Activated CD4-positive, alpha-beta T cell treated with anti-CD3 and anti-CD28 coated beads for 1 hour (primary cell): ENCODE data around the gene DNAJC21.
A peak's percentile ranks its signal among the peaks of the same experiment; 100 is the strongest.
"Not testable (repeated sequence)": the region's sequence is repeated elsewhere in the genome, so short reads cannot be mapped to it uniquely, and the experiment has no call there.

Source experiments
- DNase-seq: peaks from one replicate; pipeline ENCODE4 v3.0.0-alpha.2; 2020

Gene DNAJC21

GRCh38 chr5:34929134-34929719 is at the start of gene DNAJC21:
Gene DNAJC21, plus strand, starts transcription at chr5:34929559. Its CDS starts 261 bp downstream, at chr5:34929820.
- DNase-seq, result peak; percentile 96

DNA sequence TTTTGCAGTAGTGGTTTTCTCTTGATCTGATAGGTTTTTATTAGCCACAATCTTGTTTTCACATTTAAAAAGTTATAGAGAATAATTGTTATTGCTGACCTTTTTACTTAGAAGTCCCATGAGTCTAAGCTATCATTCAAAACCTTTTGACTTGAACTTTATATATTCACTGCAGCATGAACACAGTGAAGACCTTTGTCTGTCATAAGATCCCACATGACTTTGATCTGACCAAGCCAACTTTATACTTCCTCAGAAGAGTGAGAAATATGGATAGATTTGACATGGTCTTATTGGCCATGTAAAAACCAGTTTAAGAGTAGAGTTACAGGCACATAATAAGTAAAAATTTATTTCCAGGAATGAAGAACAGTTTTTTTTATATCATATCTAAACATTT is 48.1 kb upstream of the DNAJC21 start:
- DNase-seq, result no peak

GRCh38 chr5:34886392-34887119 is 42.8 kb upstream of the DNAJC21 start:
- DNase-seq, result no peak

GRCh38 chr5:34889394-34889793 is 40.0 kb upstream of the DNAJC21 start:
- no peak for DNase-seq

DNA sequence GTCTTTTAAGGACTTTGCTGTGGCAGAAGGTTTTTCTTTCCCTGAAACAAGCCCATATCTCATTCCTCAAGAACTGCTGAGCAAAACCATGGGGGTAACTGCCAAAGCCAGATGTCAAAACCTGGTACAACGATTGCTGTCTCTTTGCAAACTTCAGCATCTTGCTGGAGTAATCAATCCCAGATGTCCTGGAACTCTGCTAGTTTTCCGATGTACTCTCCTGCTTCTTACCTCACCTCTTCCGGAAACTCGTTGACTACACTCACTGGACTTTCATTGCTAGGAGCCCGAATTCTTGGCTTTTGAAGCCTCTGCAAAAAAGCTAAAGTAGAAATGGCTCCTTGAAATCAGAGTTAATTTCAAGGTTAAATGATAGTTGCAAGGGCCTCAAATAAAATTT is 37.4 kb upstream of the DNAJC21 start:
- no peak for DNase-seq

DNA sequence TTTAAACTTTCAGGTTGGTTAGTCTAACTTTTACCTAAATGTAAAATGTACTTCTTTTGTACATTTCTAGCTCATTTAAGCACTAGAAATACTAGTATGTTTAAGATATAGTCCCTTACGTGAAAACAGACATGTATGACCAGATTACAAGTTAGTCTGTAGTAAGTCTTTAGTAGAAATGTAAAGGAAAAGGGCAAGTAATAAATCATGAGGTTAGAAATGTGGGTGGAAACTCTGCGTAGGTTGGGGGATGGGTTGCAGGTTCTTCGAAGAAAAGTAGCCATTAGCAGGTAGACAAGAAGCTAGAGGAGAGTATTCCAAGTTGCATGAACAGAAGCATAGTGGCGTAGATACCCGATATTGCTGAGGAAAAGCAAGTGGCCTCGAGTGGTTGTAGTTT is 36.9 kb upstream of the DNAJC21 start:
- DNase-seq, result no peak

DNA sequence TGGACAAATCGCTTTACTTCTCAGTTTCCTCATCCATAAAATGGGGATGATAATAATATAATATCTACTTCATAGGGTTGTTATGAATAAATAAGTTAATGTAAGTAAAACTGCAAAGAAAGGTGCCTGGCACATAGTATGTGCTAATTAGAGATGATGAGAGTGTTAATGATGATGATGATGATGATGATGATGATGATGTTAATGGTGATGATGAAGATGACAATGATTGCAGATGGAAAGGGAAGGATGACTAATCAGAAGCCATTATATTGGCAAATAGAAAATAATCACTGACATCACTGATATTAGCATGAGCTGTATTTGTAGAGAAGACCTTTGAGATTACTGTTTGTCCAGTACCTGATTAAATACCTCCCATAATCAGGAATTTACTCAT is 34.6 kb upstream of the DNAJC21 start:
- no peak for DNase-seq

DNA sequence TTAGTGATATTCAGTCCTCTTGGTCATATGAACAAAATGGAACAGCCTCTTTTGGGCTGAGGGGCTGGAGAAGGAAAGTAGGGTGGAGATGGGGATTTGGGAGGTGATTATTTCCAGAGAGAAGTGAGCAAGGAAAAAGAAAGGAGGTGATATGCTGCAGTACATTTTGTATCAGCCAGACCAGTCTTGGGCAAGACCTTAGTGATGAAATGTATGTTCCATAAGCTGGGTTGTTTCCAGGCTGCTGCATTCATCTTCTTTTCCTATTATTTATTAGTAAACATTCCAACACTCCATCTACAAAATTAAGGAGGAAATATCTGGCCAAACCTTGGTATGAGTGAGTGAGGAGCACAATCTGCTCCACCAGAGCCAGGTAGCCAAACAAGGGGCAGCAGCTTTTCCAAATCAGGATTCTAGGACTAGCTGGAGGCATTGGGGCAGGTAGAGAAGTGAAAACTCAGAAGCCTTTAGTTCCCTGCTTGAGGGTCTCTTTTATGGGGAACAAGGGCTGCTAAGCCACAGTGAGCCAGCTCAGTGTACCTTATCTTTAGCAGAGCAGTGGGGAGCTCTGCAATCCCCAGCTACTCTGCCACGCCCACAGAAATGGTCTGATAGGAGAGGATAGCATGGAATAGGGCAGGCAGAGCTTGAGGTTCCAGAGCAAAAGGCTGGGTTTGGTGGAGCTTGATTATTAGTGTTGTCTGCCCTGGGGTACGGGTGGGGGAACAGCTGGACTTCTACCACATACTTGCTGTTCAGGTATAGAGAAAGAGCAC is 33.5 kb upstream of the DNAJC21 start:
- DNase-seq, result no peak

- no peak for DNase-seq
Observed at GRCh38 chr5:34897646-34898045, 31.7 kb upstream of the DNAJC21 start.

DNA sequence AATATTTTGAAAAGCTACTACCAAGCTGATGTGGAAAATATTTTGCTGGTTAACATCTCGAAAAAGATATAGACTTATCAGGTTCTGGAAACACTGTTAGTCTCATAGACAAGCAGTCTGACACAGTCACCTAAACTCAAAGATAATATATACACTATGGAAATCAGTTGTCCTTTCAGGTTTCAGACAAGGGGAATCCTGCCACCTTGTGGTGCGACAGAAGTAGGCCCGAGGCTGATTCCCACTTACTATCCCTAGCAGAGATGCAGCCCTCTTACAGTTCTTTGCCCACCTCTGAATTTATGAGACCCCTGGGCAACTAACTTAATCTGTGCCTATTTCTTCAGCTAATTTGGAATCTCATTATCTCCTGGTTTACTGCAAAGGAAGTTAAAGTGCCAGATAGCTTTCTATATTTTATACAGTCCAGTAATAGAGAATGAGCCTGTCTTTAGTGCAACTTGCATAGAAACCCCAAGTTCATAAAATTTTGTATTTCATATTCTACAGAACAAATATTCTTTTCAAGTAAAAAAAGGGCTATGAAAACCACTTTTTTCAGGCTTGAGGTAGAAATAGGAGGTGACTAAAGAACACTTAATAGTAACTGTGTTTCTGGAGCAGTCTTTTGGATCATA is 31.0 kb upstream of the DNAJC21 start:
- peak; percentile 37 for DNase-seq

GRCh38 chr5:34899066-34899465 is 30.3 kb upstream of the DNAJC21 start:
- DNase-seq, result no peak

DNA sequence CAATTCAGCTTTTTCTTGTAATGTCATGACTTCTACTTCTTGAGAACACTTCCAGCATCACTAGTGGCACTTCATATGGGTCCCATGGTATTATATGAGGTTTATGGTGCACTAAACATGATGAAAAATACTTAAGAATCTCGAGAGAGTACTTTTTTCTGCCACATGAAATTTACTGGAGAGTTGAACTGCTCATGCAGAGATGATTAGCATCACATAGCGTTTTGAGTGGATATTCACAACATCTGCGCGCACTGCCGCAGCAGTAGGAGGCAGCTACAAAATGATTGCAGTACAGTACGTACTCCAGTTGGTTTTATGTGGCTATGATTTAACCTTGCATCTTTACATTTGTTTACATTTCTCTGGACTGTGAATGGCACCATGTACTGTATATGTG is 28.7 kb upstream of the DNAJC21 start:
- DNase-seq, result no peak

GRCh38 chr5:34903260-34903659 is 26.1 kb upstream of the DNAJC21 start:
- no peak for DNase-seq

GRCh38 chr5:34905564-34905963 is 23.8 kb upstream of the DNAJC21 start:
- no peak for DNase-seq

DNA sequence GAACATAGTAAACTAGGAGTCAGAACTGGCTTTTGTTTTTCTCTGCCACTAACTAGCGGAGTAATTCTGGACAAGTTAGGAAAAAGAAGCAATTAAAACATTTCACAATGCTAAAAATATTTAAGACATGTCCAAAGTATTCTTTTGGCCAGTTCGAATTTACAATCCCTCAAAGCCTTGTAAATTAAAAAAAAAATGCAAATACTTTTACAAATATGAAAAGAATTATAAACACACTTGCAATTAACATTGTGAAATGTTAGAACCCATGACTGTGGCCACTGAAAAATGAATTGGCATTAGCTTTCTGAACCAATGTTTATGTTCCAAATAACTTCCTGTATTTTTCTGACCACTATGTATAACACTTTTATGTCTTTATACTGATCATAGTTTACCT is 16.3 kb upstream of the DNAJC21 start:
- DNase-seq, result no peak

DNA sequence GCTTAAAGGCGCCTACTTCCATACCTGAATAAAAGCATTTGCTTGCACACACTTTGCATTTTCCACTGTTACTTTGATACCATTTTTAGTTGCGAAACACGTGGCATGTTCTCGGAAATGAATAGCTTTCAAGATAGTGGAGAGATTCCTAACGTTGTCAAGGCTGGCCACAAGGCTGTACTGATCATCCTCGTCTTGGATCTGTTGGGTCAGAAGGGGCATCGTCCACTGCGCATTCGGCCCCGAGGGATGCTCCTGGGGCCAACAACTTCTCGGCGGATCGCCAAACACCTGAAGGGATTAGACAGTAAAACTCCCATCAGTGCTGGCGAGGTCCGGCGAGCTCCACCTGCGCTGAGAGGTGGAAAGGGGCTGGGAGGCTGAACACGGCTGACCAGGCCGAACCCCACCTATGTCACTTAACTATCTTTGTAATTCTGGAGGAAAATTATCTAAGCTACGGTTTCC is 14.7 kb upstream of the DNAJC21 start:
- DNase-seq, result no peak

GRCh38 chr5:34915139-34915855 is 14.1 kb upstream of the DNAJC21 start, which contains the start of the genes BRIX1 and RAD1:
Gene BRIX1, plus strand, starts transcription at chr5:34915711. Its CDS starts 28 bp downstream, at chr5:34915739.
Gene RAD1, minus strand, starts transcription at chr5:34915504. Its CDS starts 612 bp downstream, at chr5:34914892.
- DNase-seq, result peak; percentile 89

DNA sequence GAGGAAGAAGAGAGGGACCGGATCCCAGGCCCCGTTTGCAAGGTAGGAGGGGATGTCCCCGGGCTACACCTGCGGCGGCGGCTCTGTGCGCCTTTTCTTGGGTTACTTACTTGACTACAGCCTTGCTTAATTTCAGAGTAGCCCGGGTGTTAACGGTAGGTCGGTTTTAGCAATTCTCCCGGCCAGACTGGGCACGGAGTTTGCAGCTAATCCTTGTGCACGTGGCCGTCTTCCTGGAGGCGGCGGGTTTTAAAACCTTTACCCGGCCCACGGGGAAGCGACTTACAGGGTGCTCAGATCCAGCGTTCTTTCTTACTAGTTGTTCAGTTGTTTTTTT is 13.5 kb upstream of the DNAJC21 start:
- DNase-seq, result no peak

GRCh38 chr5:34916518-34916917 is 12.8 kb upstream of the DNAJC21 start:
- no peak for DNase-seq

DNA sequence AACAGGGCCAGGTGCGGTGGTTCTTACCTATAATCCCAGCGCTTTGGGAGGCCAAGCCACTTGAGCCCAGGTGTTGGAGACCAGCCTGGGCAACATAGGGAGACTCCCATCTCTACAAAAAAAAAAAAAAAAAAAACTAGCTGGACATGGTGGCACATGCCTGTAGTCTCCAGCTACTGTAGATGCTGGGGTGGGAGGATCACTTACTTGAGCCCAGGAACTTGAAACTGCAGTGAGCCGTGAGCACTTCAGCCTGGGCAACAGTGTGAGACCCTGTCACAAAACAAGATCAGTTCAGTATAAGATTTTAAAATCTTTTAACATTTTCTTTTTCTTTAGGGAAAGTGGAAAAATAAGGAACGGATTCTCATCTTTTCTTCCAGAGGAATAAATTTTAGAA is 11.3 kb upstream of the DNAJC21 start:
- DNase-seq, result no peak

DNA sequence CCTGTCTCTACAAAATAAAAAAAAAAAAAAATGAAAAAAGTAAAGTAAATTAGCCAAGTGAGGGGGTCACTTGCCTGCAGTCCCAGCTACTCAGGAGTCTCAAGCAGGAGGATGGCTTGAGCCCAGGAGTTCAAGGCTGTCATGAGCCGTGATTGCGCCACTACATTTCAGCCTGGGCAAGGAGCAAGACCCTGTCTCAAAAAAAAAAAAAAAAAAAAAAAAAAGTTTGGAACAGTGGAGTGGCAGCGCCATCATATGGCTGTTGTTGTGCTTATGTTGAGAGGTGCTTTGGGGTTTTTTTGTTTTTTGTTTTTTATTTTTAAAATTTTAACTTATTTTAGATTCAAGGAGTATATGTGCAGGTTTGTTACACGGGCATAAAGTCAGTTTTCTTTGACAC is 10.3 kb upstream of the DNAJC21 start:
- DNase-seq, result no peak

DNA sequence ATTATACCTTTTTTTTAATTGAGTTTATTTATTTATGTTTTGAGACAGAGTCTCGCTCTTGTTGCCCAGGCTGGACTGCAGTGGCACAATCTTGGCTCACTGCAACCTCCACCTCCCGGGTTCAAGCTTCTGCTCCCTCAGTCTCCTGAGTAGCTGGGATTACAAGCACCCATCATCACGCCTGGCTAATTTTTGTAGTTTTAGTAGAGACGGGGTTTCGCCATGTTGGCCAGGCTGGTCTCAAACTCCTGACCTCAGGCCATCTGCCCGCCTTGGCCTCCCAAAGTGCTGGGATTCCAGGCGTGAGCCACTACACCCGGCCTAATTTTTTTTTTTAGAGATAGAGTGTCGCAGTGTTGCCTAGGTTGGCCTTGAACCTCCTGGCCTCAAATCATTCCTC is 6.1 kb upstream of the DNAJC21 start:
- DNase-seq, result not testable (repeated sequence)
